GM21576 (cell line): ENCODE data around the gene NT5C1B.

Source experiments
- ATAC-seq: cut with Tn5 transposase; IDR thresholded peaks from one replicate; pipeline ENCODE4 v1.9.1; 2021; ENCODE audit warnings: mild to moderate bottlenecking, moderate library complexity; ENCODE audit not compliant: unreplicated experiment

Gene NT5C1B

GRCh38 chr2:18600255-18600613 is 10.9 kb upstream of the NT5C1B start:
- ATAC-seq, result peak; percentile 57

GRCh38 chr2:18599509-18600254 is 10.3 kb upstream of the NT5C1B start:
- no peak for ATAC-seq

- no peak for ATAC-seq
These were observed 9.6 kb upstream of the NT5C1B start for GRCh38 chr2:18598848-18599484.

- no peak for ATAC-seq
These were observed 8.2 kb upstream of the NT5C1B start for GRCh38 chr2:18597618-18598017.

- no peak for ATAC-seq
These were observed 7.6 kb upstream of the NT5C1B start for GRCh38 chr2:18596993-18597392.

- no peak for ATAC-seq
These were observed 4.1 kb upstream of the NT5C1B start for GRCh38 chr2:18593496-18593895.

- no peak for ATAC-seq
These were observed 3.0 kb upstream of the NT5C1B start for GRCh38 chr2:18592372-18592771.

- no peak for ATAC-seq
These were observed 567 bp downstream of the NT5C1B start for GRCh38 chr2:18588802-18589201.

- no peak for ATAC-seq
These were observed 1.3 kb downstream of the NT5C1B start for GRCh38 chr2:18588049-18588448.

- no peak for ATAC-seq
These were observed 3.8 kb downstream of the NT5C1B start for GRCh38 chr2:18585526-18585925.

- ATAC-seq, result no peak
These were observed 4.8 kb downstream of the NT5C1B start for GRCh38 chr2:18584608-18584954.

GRCh38 chr2:18583905-18584607 is 5.3 kb downstream of the NT5C1B start:
- ATAC-seq, result no peak

- ATAC-seq, result no peak
These were observed 8.8 kb downstream of the NT5C1B start for GRCh38 chr2:18580606-18581005.

- ATAC-seq, result no peak
These were observed 11.3 kb downstream of the NT5C1B start for GRCh38 chr2:18578033-18578432.

GRCh38 chr2:18566145-18566769 is 23.1 kb downstream of the NT5C1B start:
- ATAC-seq, result no peak

- ATAC-seq, result no peak
These were observed 28.6 kb downstream of the NT5C1B start for GRCh38 chr2:18560797-18561085.

- peak; percentile 95 for ATAC-seq
These were observed 29.2 kb downstream of the NT5C1B start, which contains the start of gene RDH14 for GRCh38 chr2:18560031-18560796. TSS of gene RDH14 (minus strand) at chr2:18560653. CDS start at chr2:18560572, 81 bp downstream.

- no peak for ATAC-seq
These were observed 29.8 kb downstream of the NT5C1B start for GRCh38 chr2:18559531-18560030.

- ATAC-seq, result no peak
These were observed 30.9 kb downstream of the NT5C1B start for GRCh38 chr2:18558458-18558857.

GRCh38 chr2:18557121-18557520 is 32.2 kb downstream of the NT5C1B start:
- ATAC-seq, result no peak
